H1 (cell line): ENCODE data around the gene PLGRKT. TPM values are rescaled to one million over a fixed set of nuclear protein-coding genes. Genes with fewer than 3 reads are reported as not detected.

Source experiments
- EP300 ChIP-seq, 2 experiments: IDR thresholded peaks; 1 replicate in 1 of 2; 2 replicates in 1 of 2; pipeline ENCODE4 v1.6.1; 2011 to 2012; ENCODE audit warnings: low read depth in 2 of 2, low read length in 2 of 2, mild to moderate bottlenecking in 2 of 2, borderline replicate concordance in 1 of 2, inconsistent platforms in 1 of 2, moderate library complexity in 1 of 2
- POLR2AphosphoS5 ChIP-seq: IDR thresholded peaks from 2 replicates; pipeline ENCODE4 v1.6.1; 2011; ENCODE audit warnings: low read depth, low read length
- RFX5 ChIP-seq: IDR thresholded peaks from 2 replicates; pipeline ENCODE4 v1.6.1; 2011; ENCODE audit warnings: low read depth, low read length, improper control_type of control experiment, borderline replicate concordance
- SP4 ChIP-seq: IDR thresholded peaks from 2 replicates; pipeline ENCODE4 v1.6.1; 2012; ENCODE audit warnings: low read length, inconsistent platforms
- SRF ChIP-seq: IDR thresholded peaks from 2 replicates; pipeline ENCODE4 v1.6.1; 2011; ENCODE audit warnings: mild to moderate bottlenecking, low read depth, low read length, moderate library complexity
- polyA plus RNA-seq, 7 experiments: library from polyadenylated mRNA; depleted of rRNA in 3 of 7; stranded (reverse) in 5 of 7; unstranded in 2 of 7; fragments of >200 nt in 5 of 7; fragments of 200-250 nt in 2 of 7; gene quantifications; 1 replicate in 5 of 7; 2 replicates in 1 of 7; 4 replicates in 1 of 7; pipeline versions ENCODE4 v1.2.1 to v1.2.3, GENCODE V29; 2011 to 2013; ENCODE audit warnings: missing spikeins in 2 of 7, mixed read lengths in 2 of 7
- total RNA-seq: library from RNA; stranded (reverse); fragmentation: NEBNext Ultra II Directional; extraction: Animal tissue kit (Norgen Biotek cat#: 25700); gene quantifications from 2 replicates; pipeline ENCODE4 v1.2.1, GENCODE V29; 2021
- TF ChIP-seq, protein P1 (sequence below): fragments of 300-600 bp; sonication (generic); IDR thresholded peaks from 2 replicates; pipeline ENCODE4 v1.7.1; 2012; ENCODE audit warnings: low read length, moderate library complexity, mild to moderate bottlenecking, inconsistent platforms; ENCODE audit not compliant: insufficient replicate concordance
- TF ChIP-seq, protein P2 (sequence below), 3 experiments: IDR thresholded peaks; 1 replicate in 2 of 3; 2 replicates in 1 of 3; pipeline versions ENCODE4 v1.5.1 to v1.6.1; 2011; ENCODE audit warnings: low read length in 3 of 3, mild to moderate bottlenecking in 3 of 3, inconsistent platforms in 2 of 3, low read depth in 1 of 3, moderate library complexity in 1 of 3; ENCODE audit not compliant: insufficient read depth in 1 of 3; ENCODE audit errors: control extremely low read depth in 1 of 3
- TF ChIP-seq, protein P3 (sequence below): IDR thresholded peaks from 2 replicates; pipeline ENCODE4 v1.6.1; 2012; ENCODE audit warnings: inconsistent platforms

PLGRKT gene
- total and polyA plus RNA-seq, 2 of the 8 experiments (the other 6 are each of a cell fraction or from before 2014, with no cell fraction given), result 5.4 to 15.7 TPM

DNA sequence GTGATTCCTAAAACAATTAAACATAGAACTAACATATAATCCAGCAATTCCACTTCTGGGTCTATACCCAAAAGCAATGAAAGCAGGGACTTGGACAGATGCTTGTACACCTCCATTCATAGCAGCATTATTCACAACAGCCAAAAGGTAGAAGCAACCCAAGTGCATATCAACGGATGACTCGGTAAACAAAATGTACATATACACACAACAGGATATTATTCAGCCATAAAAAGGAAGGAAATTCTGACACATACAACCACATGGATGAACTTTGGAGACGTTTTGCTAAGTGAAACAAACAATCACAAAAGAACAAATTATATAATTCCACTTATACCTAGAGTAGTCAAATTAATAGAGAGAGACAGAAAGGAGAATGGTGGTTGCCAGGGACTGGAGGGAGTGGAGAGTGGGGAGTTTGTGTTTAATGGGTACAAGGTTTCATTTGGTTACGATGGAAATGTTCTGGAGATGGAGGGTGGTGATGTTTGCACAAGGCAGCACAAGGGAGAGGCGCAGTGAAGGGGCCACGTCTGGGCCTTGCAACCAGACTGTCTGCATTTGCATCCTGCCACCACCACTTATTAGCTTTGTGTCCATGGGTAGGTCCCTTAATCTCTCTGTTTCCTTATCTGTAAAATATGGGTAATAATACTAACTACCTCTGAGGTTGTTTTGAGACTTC, 61.8 kb downstream of the PLGRKT start (continued):
- TF ChIP-seq, protein P1, sequence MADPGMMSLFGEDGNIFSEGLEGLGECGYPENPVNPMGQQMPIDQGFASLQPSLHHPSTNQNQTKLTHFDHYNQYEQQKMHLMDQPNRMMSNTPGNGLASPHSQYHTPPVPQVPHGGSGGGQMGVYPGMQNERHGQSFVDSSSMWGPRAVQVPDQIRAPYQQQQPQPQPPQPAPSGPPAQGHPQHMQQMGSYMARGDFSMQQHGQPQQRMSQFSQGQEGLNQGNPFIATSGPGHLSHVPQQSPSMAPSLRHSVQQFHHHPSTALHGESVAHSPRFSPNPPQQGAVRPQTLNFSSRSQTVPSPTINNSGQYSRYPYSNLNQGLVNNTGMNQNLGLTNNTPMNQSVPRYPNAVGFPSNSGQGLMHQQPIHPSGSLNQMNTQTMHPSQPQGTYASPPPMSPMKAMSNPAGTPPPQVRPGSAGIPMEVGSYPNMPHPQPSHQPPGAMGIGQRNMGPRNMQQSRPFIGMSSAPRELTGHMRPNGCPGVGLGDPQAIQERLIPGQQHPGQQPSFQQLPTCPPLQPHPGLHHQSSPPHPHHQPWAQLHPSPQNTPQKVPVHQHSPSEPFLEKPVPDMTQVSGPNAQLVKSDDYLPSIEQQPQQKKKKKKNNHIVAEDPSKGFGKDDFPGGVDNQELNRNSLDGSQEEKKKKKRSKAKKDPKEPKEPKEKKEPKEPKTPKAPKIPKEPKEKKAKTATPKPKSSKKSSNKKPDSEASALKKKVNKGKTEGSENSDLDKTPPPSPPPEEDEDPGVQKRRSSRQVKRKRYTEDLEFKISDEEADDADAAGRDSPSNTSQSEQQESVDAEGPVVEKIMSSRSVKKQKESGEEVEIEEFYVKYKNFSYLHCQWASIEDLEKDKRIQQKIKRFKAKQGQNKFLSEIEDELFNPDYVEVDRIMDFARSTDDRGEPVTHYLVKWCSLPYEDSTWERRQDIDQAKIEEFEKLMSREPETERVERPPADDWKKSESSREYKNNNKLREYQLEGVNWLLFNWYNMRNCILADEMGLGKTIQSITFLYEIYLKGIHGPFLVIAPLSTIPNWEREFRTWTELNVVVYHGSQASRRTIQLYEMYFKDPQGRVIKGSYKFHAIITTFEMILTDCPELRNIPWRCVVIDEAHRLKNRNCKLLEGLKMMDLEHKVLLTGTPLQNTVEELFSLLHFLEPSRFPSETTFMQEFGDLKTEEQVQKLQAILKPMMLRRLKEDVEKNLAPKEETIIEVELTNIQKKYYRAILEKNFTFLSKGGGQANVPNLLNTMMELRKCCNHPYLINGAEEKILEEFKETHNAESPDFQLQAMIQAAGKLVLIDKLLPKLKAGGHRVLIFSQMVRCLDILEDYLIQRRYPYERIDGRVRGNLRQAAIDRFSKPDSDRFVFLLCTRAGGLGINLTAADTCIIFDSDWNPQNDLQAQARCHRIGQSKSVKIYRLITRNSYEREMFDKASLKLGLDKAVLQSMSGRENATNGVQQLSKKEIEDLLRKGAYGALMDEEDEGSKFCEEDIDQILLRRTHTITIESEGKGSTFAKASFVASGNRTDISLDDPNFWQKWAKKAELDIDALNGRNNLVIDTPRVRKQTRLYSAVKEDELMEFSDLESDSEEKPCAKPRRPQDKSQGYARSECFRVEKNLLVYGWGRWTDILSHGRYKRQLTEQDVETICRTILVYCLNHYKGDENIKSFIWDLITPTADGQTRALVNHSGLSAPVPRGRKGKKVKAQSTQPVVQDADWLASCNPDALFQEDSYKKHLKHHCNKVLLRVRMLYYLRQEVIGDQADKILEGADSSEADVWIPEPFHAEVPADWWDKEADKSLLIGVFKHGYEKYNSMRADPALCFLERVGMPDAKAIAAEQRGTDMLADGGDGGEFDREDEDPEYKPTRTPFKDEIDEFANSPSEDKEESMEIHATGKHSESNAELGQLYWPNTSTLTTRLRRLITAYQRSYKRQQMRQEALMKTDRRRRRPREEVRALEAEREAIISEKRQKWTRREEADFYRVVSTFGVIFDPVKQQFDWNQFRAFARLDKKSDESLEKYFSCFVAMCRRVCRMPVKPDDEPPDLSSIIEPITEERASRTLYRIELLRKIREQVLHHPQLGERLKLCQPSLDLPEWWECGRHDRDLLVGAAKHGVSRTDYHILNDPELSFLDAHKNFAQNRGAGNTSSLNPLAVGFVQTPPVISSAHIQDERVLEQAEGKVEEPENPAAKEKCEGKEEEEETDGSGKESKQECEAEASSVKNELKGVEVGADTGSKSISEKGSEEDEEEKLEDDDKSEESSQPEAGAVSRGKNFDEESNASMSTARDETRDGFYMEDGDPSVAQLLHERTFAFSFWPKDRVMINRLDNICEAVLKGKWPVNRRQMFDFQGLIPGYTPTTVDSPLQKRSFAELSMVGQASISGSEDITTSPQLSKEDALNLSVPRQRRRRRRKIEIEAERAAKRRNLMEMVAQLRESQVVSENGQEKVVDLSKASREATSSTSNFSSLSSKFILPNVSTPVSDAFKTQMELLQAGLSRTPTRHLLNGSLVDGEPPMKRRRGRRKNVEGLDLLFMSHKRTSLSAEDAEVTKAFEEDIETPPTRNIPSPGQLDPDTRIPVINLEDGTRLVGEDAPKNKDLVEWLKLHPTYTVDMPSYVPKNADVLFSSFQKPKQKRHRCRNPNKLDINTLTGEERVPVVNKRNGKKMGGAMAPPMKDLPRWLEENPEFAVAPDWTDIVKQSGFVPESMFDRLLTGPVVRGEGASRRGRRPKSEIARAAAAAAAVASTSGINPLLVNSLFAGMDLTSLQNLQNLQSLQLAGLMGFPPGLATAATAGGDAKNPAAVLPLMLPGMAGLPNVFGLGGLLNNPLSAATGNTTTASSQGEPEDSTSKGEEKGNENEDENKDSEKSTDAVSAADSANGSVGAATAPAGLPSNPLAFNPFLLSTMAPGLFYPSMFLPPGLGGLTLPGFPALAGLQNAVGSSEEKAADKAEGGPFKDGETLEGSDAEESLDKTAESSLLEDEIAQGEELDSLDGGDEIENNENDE, result no peak
- TF ChIP-seq EP300 (IDR thresholded peaks at IDR 0.05; ENCODE audit: borderline replicate concordance in 1 of 2, low read depth in 2 of 2, low read length in 2 of 2) (no peak), POLR2AphosphoS5 (no peak), SRF (no peak), SP4 (no peak), RFX5 (no peak)
- TF ChIP-seq, protein P2, sequence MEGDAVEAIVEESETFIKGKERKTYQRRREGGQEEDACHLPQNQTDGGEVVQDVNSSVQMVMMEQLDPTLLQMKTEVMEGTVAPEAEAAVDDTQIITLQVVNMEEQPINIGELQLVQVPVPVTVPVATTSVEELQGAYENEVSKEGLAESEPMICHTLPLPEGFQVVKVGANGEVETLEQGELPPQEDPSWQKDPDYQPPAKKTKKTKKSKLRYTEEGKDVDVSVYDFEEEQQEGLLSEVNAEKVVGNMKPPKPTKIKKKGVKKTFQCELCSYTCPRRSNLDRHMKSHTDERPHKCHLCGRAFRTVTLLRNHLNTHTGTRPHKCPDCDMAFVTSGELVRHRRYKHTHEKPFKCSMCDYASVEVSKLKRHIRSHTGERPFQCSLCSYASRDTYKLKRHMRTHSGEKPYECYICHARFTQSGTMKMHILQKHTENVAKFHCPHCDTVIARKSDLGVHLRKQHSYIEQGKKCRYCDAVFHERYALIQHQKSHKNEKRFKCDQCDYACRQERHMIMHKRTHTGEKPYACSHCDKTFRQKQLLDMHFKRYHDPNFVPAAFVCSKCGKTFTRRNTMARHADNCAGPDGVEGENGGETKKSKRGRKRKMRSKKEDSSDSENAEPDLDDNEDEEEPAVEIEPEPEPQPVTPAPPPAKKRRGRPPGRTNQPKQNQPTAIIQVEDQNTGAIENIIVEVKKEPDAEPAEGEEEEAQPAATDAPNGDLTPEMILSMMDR (IDR thresholded peaks at IDR 0.05; ENCODE audit: control extremely low read depth in 1 of 3, insufficient read depth in 1 of 3, low read depth in 1 of 3, low read length in 3 of 3), result no peak
- TF ChIP-seq, protein P3, sequence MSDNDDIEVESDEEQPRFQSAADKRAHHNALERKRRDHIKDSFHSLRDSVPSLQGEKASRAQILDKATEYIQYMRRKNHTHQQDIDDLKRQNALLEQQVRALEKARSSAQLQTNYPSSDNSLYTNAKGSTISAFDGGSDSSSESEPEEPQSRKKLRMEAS, result no peak
